Measurements from ENCODE around the gene MAP1A. TPM values are rescaled to one million over a fixed set of nuclear protein-coding genes. Genes with fewer than 3 reads are reported as not detected.

MAP1A gene
- total and polyA plus RNA-seq, 2 experiments from 2014 or later, result 0.81 to 2.0 TPM

GRCh38 chr15:43528542-43529007 lies 11.2 kb downstream of the MAP1A start:
- Histone ChIP-seq H2AFZ (no peak overlapping the region), H3K4me1 (ENCODE audit: insufficient read depth) (peaks cover 8% of the 10 kb centered on the region; the same call in 1 of the 2 replicates), H4K20me1 (replicated peaks; ENCODE audit: insufficient read depth) (no peaks in the 10 kb centered on the region), H3K27ac (ENCODE audit: low read depth) (no peak overlapping the region), H3K79me2 (replicated peaks; ENCODE audit: insufficient read depth) (no peaks in the 10 kb centered on the region), H3K4me3 (no peak overlapping the region), H3K9me2 (ENCODE audit: insufficient read depth) (no peaks in the 10 kb centered on the region), H3K27me3 (ENCODE audit: insufficient read depth) (no peaks in the 10 kb centered on the region), H3K36me3 (ENCODE audit: insufficient read depth) (no peaks in the 10 kb centered on the region), H3F3A (replicated peaks; ENCODE audit: low read depth) (no peaks in the 10 kb centered on the region), H3K4me2 (no peak overlapping the region)
- Mint-ChIP-seq H3K27ac (no peak overlapping the region), H3K27me3 (ENCODE audit: insufficient read depth, low read depth, poor library complexity) (peaks cover 8% of the 10 kb centered on the region), H3K4me1 (peaks cover 28% of the 10 kb centered on the region), H3K36me3 (ENCODE audit: low read depth) (peaks cover 20% of the 10 kb centered on the region), H3K4me3 (no peak overlapping the region), H3K9me3 (peaks cover 13% of the 10 kb centered on the region; the same call in 2 of the 3 replicates)
- peak in 1 of 2 experiments; percentile 26; a peak in 1 of 4 replicates for TF ChIP-seq CTCF (conservative IDR thresholded peaks at IDR 0.05; ENCODE audit: low read depth in 2 of 2)
- no peak for TF ChIP-seq POLR2AphosphoS5 (IDR thresholded peaks at IDR 0.05; ENCODE audit: low read depth)
- no peak for TF ChIP-seq JUNB (IDR thresholded peaks at IDR 0.05; ENCODE audit: unreplicated experiment)
- no peak for TF ChIP-seq NANOG (IDR thresholded peaks at IDR 0.05; ENCODE audit: borderline replicate concordance)
- TF ChIP-seq EZH2phosphoT487 (IDR thresholded peaks at IDR 0.05; ENCODE audit: unreplicated experiment), result no peak
- TF ChIP-seq EZH2 (IDR thresholded peaks at IDR 0.05; ENCODE audit: low read depth, unreplicated experiment), result no peak
- no peak for TF ChIP-seq ZNF114 (CRISPR knock-in tag; IDR thresholded peaks at IDR 0.05)
- ATAC-seq (no peak), DNase-seq (ENCODE audit: low spot score) (no peak)

GRCh38 chr15:43529141-43529540 lies 11.7 kb downstream of the MAP1A start:
- Histone ChIP-seq H3K36me3 (ENCODE audit: insufficient read depth) (no peaks in the 10 kb centered on the region), H3K4me2 (no peak overlapping the region), H3K27me3 (ENCODE audit: insufficient read depth) (no peaks in the 10 kb centered on the region), H4K20me1 (replicated peaks; ENCODE audit: insufficient read depth) (no peaks in the 10 kb centered on the region), H3K4me3 (no peak overlapping the region), H3K4me1 (ENCODE audit: insufficient read depth) (peaks cover 8% of the 10 kb centered on the region; the same call in 1 of the 2 replicates), H2AFZ (no peak overlapping the region), H3K79me2 (replicated peaks; ENCODE audit: insufficient read depth) (no peaks in the 10 kb centered on the region), H3K27ac (ENCODE audit: low read depth) (no peak overlapping the region), H3F3A (replicated peaks; ENCODE audit: low read depth) (no peaks in the 10 kb centered on the region), H3K9me2 (ENCODE audit: insufficient read depth) (no peaks in the 10 kb centered on the region)
- H3K36me3 Mint-ChIP-seq (ENCODE audit: low read depth), result peaks cover 14% of the 10 kb centered on the region
- TF ChIP-seq ZNF462 (CRISPR knock-in tag; IDR thresholded peaks at IDR 0.05), result no peak
- TF ChIP-seq JUNB (IDR thresholded peaks at IDR 0.05; ENCODE audit: unreplicated experiment), result no peak
- no peak overlapping the region for H3K27ac Mint-ChIP-seq
- no peak overlapping the region for H3K4me3 Mint-ChIP-seq
- ATAC-seq (no peak), DNase-seq (ENCODE audit: low spot score) (no peak)
- H3K9me3 Mint-ChIP-seq, result peaks cover 7% of the 10 kb centered on the region; the same call in 2 of the 3 replicates
- peaks cover 28% of the 10 kb centered on the region for H3K4me1 Mint-ChIP-seq
- peaks cover 6% of the 10 kb centered on the region for H3K27me3 Mint-ChIP-seq (ENCODE audit: insufficient read depth, low read depth, poor library complexity)
